ENCODE measurements around the gene COL5A2. TPM values are rescaled to one million over a fixed set of nuclear protein-coding genes. Genes with fewer than 3 reads are reported as not detected.

The COL5A2 gene
- total RNA-seq, 2 donors from 2014 or later = 8.2 to 17.6 TPM

DNA sequence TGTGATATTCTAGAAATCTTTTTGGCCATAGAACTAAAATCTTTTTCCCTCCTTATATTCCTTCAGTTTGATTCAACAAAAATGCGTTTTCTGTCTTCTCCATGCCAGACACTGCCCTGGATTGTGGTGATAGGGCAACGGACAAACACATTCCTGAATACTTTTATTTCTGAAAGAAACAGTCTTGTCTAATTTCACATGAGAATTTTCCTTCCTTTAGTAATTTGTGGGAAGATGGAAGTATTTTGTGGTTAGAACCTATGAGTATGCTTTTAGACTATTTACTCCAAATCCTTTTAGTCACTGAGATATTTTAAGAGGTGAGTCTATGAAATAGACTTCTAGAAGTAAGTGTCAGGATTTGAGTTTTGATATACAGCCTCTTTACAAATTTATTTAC lies 49.6 kb downstream of the COL5A2 start:
- intact Hi-C loops (cut with DNase I) = no loop called here
- Histone ChIP-seq H3K4me1 (replicated peaks) (no peaks in the 10 kb centered on the region), H3K4me3 (no peak overlapping the region), H3K9me3 (no peaks in the 10 kb centered on the region), H3K27ac (no peak overlapping the region), H3K36me3 (no peaks in the 10 kb centered on the region), H3K27me3 (replicated peaks; ENCODE audit: insufficient read depth) (no peaks in the 10 kb centered on the region)
- no peak for TF ChIP-seq POLR2AphosphoS5 (IDR thresholded peaks at IDR 0.05)
- no peak for TF ChIP-seq POLR2A (IDR thresholded peaks at IDR 0.05)
- TF ChIP-seq, protein P1, sequence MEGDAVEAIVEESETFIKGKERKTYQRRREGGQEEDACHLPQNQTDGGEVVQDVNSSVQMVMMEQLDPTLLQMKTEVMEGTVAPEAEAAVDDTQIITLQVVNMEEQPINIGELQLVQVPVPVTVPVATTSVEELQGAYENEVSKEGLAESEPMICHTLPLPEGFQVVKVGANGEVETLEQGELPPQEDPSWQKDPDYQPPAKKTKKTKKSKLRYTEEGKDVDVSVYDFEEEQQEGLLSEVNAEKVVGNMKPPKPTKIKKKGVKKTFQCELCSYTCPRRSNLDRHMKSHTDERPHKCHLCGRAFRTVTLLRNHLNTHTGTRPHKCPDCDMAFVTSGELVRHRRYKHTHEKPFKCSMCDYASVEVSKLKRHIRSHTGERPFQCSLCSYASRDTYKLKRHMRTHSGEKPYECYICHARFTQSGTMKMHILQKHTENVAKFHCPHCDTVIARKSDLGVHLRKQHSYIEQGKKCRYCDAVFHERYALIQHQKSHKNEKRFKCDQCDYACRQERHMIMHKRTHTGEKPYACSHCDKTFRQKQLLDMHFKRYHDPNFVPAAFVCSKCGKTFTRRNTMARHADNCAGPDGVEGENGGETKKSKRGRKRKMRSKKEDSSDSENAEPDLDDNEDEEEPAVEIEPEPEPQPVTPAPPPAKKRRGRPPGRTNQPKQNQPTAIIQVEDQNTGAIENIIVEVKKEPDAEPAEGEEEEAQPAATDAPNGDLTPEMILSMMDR (IDR thresholded peaks at IDR 0.05) = no peak
- DNase-seq (ENCODE audit: low spot score) = no peak
- WGBS = 79% methylated on average over 2 of the region's 2 CpGs

DNA sequence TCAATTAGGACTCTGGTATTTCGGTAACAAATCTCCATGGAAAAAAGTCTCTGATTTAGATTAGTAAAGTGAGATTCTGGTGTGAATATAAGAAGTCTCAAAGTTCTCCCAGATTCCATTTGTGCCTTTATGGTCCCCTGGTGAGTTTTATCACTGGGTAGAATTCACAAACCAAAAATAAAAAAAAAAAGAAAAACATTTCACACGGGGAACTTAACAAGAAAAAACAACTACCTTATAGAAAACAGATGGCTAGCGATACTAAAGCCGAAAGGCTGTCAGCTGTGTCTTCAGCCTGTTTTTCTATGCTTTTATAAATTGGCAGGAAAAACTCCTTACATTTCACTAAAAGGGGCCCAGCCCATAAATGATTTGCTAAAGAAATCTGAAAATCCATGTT lies 50.6 kb downstream of the COL5A2 start:
- no peaks in the 10 kb centered on the region for H3K27me3 ChIP-seq (replicated peaks; ENCODE audit: insufficient read depth)
- no peak for TF ChIP-seq POLR2AphosphoS5 (IDR thresholded peaks at IDR 0.05)
- TF ChIP-seq POLR2A (IDR thresholded peaks at IDR 0.05) = no peak
- TF ChIP-seq, protein P1 (IDR thresholded peaks at IDR 0.05) = no peak
- no peak for DNase-seq (ENCODE audit: low spot score)
- no peak overlapping the region for H3K27ac ChIP-seq
- H3K4me3 ChIP-seq = no peak overlapping the region
- no peaks in the 10 kb centered on the region for H3K36me3 ChIP-seq
- H3K4me1 ChIP-seq (replicated peaks) = no peaks in the 10 kb centered on the region
- intact Hi-C loops (cut with DNase I) = no loop called here
- WGBS = 80% methylated on average over 4 of the region's 4 CpGs
- no peaks in the 10 kb centered on the region for H3K9me3 ChIP-seq

DNA sequence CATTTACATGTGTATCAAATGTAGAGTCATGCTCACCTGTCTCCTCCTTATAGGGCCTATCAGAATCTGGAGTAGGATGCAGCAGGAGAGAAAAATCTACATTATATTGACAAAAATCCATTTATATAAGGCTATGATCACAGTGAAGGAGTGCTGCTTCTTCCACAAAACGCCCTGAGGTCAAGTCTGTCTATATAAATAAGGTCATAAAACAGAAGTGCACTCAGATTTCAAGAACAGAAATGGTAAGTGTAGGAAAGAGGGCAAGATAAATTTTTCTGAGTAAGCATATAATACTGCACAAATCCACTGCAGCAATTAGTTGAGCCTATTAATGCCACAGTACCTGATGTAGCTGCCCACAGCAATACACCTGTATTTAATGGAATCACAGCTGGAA lies 51.8 kb downstream of the COL5A2 start:
- H3K4me3 ChIP-seq = no peak overlapping the region
- TF ChIP-seq, protein P1 (IDR thresholded peaks at IDR 0.05) = no peak
- TF ChIP-seq POLR2AphosphoS5 (IDR thresholded peaks at IDR 0.05) (no peak), POLR2A (IDR thresholded peaks at IDR 0.05) (no peak)
- DNase-seq (ENCODE audit: low spot score) = no peak
- intact Hi-C loops (cut with DNase I) = no loop called here
- H3K4me1 ChIP-seq (replicated peaks) = no peaks in the 10 kb centered on the region
- H3K9me3 ChIP-seq = no peaks in the 10 kb centered on the region
- no peaks in the 10 kb centered on the region for H3K36me3 ChIP-seq
- no peak overlapping the region for H3K27ac ChIP-seq
- 27% methylated on average over 1 of the region's 1 CpG for WGBS
- no peaks in the 10 kb centered on the region for H3K27me3 ChIP-seq (replicated peaks; ENCODE audit: insufficient read depth)

DNA sequence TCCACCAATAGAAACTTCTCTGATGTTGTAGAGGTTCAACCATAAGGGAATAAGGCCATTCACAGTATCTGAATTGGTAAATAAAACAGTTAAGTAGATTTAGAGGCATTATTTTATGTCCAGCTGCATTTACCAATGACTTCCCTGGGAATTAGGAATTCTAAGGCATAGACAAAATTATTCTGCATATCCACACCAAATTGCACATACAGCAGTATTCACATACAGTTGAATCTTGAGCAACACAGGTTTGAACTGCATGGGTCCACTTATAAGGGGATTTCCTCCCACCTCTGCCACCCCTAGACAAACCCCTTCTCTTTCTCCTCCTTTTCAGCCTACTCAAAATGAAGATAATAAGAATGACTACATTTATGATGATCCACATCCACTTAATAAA lies 54.4 kb downstream of the COL5A2 start:
- H3K27me3 ChIP-seq (replicated peaks; ENCODE audit: insufficient read depth) = no peaks in the 10 kb centered on the region
- no peaks in the 10 kb centered on the region for H3K36me3 ChIP-seq
- no peaks in the 10 kb centered on the region for H3K9me3 ChIP-seq
- DNase-seq (ENCODE audit: low spot score) = no peak
- H3K4me3 ChIP-seq = no peak overlapping the region
- TF ChIP-seq, protein P1 (IDR thresholded peaks at IDR 0.05) = no peak
- TF ChIP-seq POLR2A (IDR thresholded peaks at IDR 0.05) (no peak), POLR2AphosphoS5 (IDR thresholded peaks at IDR 0.05) (no peak)
- no peaks in the 10 kb centered on the region for H3K4me1 ChIP-seq (replicated peaks)
- no peak overlapping the region for H3K27ac ChIP-seq
- intact Hi-C loops (cut with DNase I) = no loop called here

DNA sequence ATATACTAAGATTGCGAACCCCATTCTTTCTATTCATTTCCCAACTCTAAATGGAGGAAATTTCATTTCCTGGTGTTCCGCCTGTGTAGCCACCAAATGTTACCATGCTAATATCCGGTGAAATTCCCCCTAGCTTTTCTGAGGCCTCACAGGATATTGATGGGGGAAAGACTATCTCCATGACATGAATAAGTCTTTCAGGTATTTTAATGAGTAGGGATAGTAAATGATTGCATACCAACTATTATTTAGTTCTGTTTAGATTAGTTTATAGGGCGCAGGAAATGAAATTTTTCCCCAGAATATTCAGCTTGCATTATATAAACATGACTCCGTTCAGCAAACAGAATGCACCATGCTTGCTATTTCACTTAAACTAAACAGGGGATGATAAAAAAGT lies 55.4 kb downstream of the COL5A2 start:
- H3K27me3 ChIP-seq (replicated peaks; ENCODE audit: insufficient read depth) = no peaks in the 10 kb centered on the region
- intact Hi-C loops (cut with DNase I) = no loop called here
- no peak for DNase-seq (ENCODE audit: low spot score)
- H3K4me3 ChIP-seq = no peak overlapping the region
- no peaks in the 10 kb centered on the region for H3K4me1 ChIP-seq (replicated peaks)
- TF ChIP-seq, protein P1 (IDR thresholded peaks at IDR 0.05) = no peak
- no peak for TF ChIP-seq POLR2A (IDR thresholded peaks at IDR 0.05)
- no peak for TF ChIP-seq POLR2AphosphoS5 (IDR thresholded peaks at IDR 0.05)
- WGBS = 62% methylated on average over 5 of the region's 5 CpGs
- no peaks in the 10 kb centered on the region for H3K9me3 ChIP-seq
- H3K36me3 ChIP-seq = no peaks in the 10 kb centered on the region
- no peak overlapping the region for H3K27ac ChIP-seq
